Measurements from ENCODE around the gene KYAT1.

Gene KYAT1

DNA sequence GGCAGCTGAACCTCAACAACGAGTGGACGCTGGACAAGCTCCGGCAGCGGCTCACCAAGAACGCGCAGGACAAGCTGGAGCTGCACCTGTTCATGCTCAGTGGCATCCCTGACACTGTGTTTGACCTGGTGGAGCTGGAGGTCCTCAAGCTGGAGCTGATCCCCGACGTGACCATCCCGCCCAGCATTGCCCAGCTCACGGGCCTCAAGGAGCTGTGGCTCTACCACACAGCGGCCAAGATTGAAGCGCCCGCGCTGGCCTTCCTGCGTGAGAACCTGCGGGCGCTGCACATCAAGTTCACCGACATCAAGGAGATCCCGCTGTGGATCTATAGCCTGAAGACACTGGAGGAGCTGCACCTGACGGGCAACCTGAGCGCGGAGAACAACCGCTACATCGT lies 26.6 kb upstream of the KYAT1 start:
- DNase-seq, result no peak
- Histone ChIP-seq H3K9me3 (ENCODE audit: control insufficient read depth, low read length) (no peaks in the 10 kb centered on the region), H3K4me1 (ENCODE audit: control insufficient read depth, insufficient read depth, low read length, poor library complexity, severe bottlenecking) (peaks cover 27% of the 10 kb centered on the region), H3K27me3 (replicated peaks; ENCODE audit: control insufficient read depth, insufficient read depth, low read length, poor library complexity, severe bottlenecking) (no peaks in the 10 kb centered on the region), H3K27ac (ENCODE audit: insufficient read depth, low read length, poor library complexity, severe bottlenecking) (no peak overlapping the region), H3K4me3 (ENCODE audit: insufficient read depth, low read depth, low read length, poor library complexity, severe bottlenecking) (no peak overlapping the region), H3K36me3 (ENCODE audit: control insufficient read depth, insufficient read depth, low read length) (peaks cover 34% of the 10 kb centered on the region)

DNA sequence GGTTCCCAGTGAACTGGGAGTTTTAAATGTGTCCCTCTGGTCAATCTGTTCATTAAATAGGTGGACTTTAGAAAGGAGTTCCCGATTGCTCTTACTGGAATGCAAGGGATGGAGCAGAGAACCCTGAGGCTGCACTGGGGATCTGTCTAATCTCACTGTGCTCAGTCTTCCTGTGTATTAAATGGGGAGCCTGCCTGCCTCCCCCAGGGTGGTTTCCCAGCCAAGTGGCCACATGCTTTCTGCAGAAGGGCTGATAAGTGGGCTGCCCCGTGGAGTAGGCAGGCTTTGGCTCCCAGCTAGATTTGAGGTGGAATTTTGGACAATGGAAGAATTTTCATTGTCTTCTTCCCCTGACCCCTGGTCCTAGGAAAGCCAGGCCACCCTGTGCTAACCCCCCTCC lies 25.0 kb upstream of the KYAT1 start:
- Histone ChIP-seq H3K36me3 (ENCODE audit: control insufficient read depth, insufficient read depth, low read length) (peaks cover 30% of the 10 kb centered on the region), H3K4me1 (ENCODE audit: control insufficient read depth, insufficient read depth, low read length, poor library complexity, severe bottlenecking) (peaks cover 37% of the 10 kb centered on the region), H3K27ac (ENCODE audit: insufficient read depth, low read length, poor library complexity, severe bottlenecking) (no peak overlapping the region), H3K4me3 (ENCODE audit: insufficient read depth, low read depth, low read length, poor library complexity, severe bottlenecking) (no peak overlapping the region), H3K9me3 (ENCODE audit: control insufficient read depth, low read length) (no peaks in the 10 kb centered on the region), H3K27me3 (replicated peaks; ENCODE audit: control insufficient read depth, insufficient read depth, low read length, poor library complexity, severe bottlenecking) (no peaks in the 10 kb centered on the region)
- no peak for DNase-seq

DNA sequence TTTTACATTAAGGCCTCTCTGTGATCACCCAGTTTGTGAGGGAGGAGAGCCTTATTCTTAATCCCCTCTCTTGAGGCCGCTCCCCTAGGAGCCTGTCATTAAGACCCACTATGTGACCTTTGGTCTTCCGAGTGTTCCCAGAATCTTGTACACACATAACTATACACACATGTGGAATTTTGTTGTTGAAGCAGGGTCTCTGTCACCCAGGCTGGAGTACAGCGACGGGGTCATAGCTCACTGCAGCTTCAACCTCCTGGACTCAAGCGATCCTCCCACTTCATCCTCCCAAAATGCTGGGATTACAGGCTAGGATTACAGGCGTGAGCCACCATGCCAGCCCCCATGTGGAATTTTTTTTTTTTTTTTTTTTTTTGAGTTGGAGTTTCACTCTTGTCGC lies 24.2 kb upstream of the KYAT1 start:
- Histone ChIP-seq H3K4me1 (ENCODE audit: control insufficient read depth, insufficient read depth, low read length, poor library complexity, severe bottlenecking) (peaks cover 37% of the 10 kb centered on the region), H3K9me3 (ENCODE audit: control insufficient read depth, low read length) (no peaks in the 10 kb centered on the region), H3K27ac (ENCODE audit: insufficient read depth, low read length, poor library complexity, severe bottlenecking) (no peak overlapping the region), H3K27me3 (replicated peaks; ENCODE audit: control insufficient read depth, insufficient read depth, low read length, poor library complexity, severe bottlenecking) (no peaks in the 10 kb centered on the region), H3K36me3 (ENCODE audit: control insufficient read depth, insufficient read depth, low read length) (peaks cover 30% of the 10 kb centered on the region), H3K4me3 (ENCODE audit: insufficient read depth, low read depth, low read length, poor library complexity, severe bottlenecking) (no peak overlapping the region)
- DNase-seq, result no peak

DNA sequence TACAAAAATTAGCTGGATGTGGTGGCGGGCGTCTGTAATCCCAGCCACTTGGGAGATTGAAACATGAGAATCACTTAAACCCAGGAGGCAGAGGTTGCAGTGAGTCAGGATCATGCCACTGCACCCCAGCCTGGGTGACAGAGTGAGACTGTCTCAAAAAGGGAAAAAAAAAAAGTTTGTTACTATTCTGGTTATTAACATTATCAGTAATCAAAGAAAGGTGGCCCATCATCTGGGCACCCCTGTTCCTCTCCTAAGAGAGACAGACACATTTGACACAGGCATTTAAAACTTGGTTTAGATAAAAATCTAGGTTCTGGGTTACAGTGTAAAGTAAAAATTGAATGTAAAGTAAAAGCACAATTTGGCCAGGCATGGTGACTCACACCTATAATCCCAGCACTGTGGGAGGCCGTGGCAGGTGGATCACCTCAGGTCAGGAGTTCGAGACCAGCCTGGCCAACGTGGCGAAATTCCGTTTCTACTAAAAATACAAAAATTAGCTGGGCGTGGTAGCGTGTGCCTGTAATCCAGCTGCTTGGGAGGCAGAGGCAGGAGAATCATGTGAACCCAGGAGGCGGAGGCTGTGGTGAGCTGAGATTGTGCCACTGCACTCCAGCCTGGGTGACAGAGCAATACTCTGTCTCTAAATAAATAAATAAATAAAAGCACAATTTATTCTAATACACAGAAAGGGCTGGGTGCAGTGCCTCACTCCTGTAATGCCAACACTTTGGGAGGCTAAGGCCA lies 22.3 kb upstream of the KYAT1 start:
- Histone ChIP-seq H3K36me3 (ENCODE audit: control insufficient read depth, insufficient read depth, low read length) (peaks cover 22% of the 10 kb centered on the region), H3K27ac (ENCODE audit: insufficient read depth, low read length, poor library complexity, severe bottlenecking) (peak overlapping the region; percentile 46), H3K27me3 (replicated peaks; ENCODE audit: control insufficient read depth, insufficient read depth, low read length, poor library complexity, severe bottlenecking) (no peaks in the 10 kb centered on the region), H3K4me1 (ENCODE audit: control insufficient read depth, insufficient read depth, low read length, poor library complexity, severe bottlenecking) (peaks cover 55% of the 10 kb centered on the region), H3K9me3 (ENCODE audit: control insufficient read depth, low read length) (no peaks in the 10 kb centered on the region), H3K4me3 (ENCODE audit: insufficient read depth, low read depth, low read length, poor library complexity, severe bottlenecking) (no peak overlapping the region)
- no peak for DNase-seq

DNA sequence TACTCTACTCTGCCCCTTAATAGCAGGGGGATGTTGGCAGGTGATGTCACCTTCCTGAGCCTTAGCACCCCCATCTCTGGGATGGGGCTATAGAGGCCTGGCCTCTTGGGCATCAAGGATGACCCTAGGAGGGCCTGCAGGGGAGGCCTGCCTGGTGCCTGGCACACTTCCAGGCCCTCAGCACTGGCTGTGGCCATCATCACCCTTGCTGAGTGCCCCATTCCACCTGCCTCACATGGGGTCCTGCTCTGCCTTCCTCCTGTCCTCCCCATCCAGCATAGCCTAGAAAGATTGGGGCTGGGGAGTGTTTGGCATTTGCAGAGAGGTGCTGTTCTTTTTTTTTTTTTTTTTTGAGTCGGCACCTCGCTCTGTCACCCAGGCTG lies 21.3 kb upstream of the KYAT1 start:
- Histone ChIP-seq H3K27ac (ENCODE audit: insufficient read depth, low read length, poor library complexity, severe bottlenecking) (peak overlapping the region; percentile 82), H3K4me3 (ENCODE audit: insufficient read depth, low read depth, low read length, poor library complexity, severe bottlenecking) (peak overlapping the region; percentile 48), H3K36me3 (ENCODE audit: control insufficient read depth, insufficient read depth, low read length) (peaks cover 12% of the 10 kb centered on the region), H3K27me3 (replicated peaks; ENCODE audit: control insufficient read depth, insufficient read depth, low read length, poor library complexity, severe bottlenecking) (no peaks in the 10 kb centered on the region), H3K4me1 (ENCODE audit: control insufficient read depth, insufficient read depth, low read length, poor library complexity, severe bottlenecking) (peaks cover 65% of the 10 kb centered on the region), H3K9me3 (ENCODE audit: control insufficient read depth, low read length) (no peaks in the 10 kb centered on the region)
- no peak for DNase-seq

DNA sequence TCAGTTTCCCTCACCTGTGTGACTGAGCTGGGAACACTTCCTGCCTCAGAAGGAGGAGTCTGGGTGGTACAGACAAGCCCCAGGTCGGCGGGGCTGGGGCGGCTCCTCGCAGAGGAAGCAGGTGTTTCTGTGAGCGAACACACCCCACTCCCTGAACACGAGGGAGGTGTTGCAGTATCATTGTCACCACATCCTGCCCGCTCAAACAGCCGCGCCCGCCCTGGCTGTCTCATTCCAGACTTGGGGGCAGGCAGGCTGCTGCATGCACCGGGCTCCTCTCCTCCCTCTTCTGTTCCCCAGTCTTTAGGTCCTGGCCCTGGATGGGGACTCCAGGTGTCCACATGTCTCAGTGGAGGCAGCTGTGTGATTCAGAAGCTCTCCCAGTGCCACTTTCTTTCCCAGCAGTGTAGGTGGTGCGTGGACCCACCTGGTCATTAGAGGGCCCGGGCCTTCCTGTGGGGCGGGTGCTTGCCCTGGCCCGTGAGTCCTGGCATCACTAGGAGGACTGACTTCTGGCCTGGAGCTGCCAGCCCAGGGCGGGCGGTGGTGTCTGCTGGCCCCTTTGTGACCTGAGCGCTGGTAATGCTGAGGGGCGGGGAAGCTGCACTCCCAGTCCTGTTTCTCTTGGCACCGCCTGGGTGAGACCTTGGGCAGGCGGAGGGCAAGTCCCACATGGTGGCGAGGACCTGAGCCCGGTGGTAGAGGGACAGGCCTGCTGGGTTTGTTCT lies 20.8 kb upstream of the KYAT1 start:
- Histone ChIP-seq H3K27ac (ENCODE audit: insufficient read depth, low read length, poor library complexity, severe bottlenecking) (peak overlapping the region; percentile 82), H3K36me3 (ENCODE audit: control insufficient read depth, insufficient read depth, low read length) (peaks cover 7% of the 10 kb centered on the region), H3K4me1 (ENCODE audit: control insufficient read depth, insufficient read depth, low read length, poor library complexity, severe bottlenecking) (peaks cover 70% of the 10 kb centered on the region), H3K9me3 (ENCODE audit: control insufficient read depth, low read length) (no peaks in the 10 kb centered on the region), H3K4me3 (ENCODE audit: insufficient read depth, low read depth, low read length, poor library complexity, severe bottlenecking) (peak overlapping the region; percentile 48), H3K27me3 (replicated peaks; ENCODE audit: control insufficient read depth, insufficient read depth, low read length, poor library complexity, severe bottlenecking) (no peaks in the 10 kb centered on the region)
- peak; percentile 71 to 76 (median 73) for DNase-seq

DNA sequence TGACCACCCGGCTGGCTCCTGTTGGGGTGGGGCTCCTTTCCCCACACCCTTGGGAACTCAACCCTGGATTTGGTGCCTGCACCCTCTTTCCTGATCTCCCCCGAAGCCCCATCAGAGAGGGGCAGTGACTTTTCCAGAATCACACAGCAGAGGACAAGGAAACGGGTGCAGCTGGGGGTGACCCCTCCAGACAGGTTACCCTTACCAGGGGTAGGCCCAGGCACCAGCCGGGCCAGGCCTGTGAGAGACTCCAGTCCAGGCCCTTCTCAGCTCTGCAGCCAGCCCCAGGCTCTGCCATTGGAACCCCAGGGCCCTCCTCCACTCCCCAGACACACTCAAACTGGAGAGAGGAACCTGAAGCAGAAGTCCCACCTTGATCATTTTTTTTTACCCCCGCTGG lies 20.1 kb upstream of the KYAT1 start:
- peak overlapping the region; percentile 82 for H3K27ac ChIP-seq (ENCODE audit: insufficient read depth, low read length, poor library complexity, severe bottlenecking)

DNA sequence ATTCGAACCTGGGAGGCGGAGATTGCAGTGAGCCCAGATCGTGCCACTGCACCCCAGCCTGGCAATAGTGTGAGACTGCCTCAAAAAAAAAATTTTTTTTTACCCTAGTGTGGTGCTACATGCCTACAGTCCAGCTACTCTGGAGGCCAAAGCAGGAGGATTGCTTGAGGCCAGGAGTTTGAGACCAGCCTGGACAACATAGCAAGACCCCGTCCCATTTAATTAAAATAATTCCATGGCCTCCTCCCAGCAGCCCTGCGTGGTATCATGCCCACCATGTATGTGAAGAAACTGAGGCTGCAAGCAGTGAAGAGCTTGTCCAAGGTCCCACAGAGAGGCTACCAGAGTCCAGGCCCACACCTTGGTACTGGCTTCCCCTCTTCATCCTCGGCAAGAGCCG lies 19.6 kb upstream of the KYAT1 start:
- Histone ChIP-seq H3K27ac (ENCODE audit: insufficient read depth, low read length, poor library complexity, severe bottlenecking) (peak overlapping the region; percentile 82), H3K27me3 (replicated peaks; ENCODE audit: control insufficient read depth, insufficient read depth, low read length, poor library complexity, severe bottlenecking) (no peaks in the 10 kb centered on the region), H3K36me3 (ENCODE audit: control insufficient read depth, insufficient read depth, low read length) (no peaks in the 10 kb centered on the region), H3K4me1 (ENCODE audit: control insufficient read depth, insufficient read depth, low read length, poor library complexity, severe bottlenecking) (peaks cover 72% of the 10 kb centered on the region), H3K9me3 (ENCODE audit: control insufficient read depth, low read length) (no peaks in the 10 kb centered on the region), H3K4me3 (ENCODE audit: insufficient read depth, low read depth, low read length, poor library complexity, severe bottlenecking) (no peak overlapping the region)
- no peak for DNase-seq

More for the DNA sequence above, 20.1 kb upstream of the KYAT1 start:
- Histone ChIP-seq H3K4me3 (ENCODE audit: insufficient read depth, low read depth, low read length, poor library complexity, severe bottlenecking) (no peak overlapping the region), H3K9me3 (ENCODE audit: control insufficient read depth, low read length) (no peaks in the 10 kb centered on the region), H3K4me1 (ENCODE audit: control insufficient read depth, insufficient read depth, low read length, poor library complexity, severe bottlenecking) (peaks cover 75% of the 10 kb centered on the region), H3K27me3 (replicated peaks; ENCODE audit: control insufficient read depth, insufficient read depth, low read length, poor library complexity, severe bottlenecking) (no peaks in the 10 kb centered on the region), H3K36me3 (ENCODE audit: control insufficient read depth, insufficient read depth, low read length) (peaks cover 2% of the 10 kb centered on the region)
- no peak for DNase-seq

DNA sequence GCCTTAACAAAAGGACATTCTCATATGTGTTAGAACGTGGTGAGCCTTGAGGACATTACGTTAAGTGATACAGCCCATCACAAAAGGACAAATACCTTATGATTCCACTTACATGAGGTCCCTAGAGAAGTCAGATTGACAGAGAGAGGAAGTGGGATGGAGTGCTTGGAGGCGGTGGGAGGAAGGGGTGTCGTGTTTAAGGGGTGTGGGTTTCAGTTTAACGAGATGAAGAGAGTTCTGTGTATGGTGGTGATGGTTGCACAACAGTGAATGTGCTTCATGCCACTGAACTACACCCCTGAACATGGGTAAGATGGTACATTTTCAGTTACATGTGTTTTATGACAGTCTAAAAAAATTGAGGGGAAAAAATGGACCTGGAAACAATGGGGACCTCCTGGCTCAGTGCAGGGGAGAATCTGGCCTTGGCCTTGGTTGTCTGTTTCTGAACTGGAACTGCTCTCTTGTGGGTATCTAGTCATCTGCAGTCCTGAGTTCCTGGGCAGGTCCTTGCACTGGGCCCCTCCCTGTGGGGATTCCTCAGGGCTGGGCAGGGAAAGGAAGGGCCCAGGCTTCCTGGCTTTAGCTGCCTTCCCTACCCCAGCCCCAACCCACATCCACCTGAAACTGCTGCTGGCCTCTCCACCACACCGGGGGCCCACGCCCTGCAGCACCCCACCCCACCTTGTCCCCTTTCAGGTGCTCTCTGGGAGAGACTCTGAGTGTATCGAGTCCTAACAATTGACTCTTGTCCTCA lies 18.0 kb upstream of the KYAT1 start:
- peak overlapping the region; percentile 63 for H3K27ac ChIP-seq (ENCODE audit: insufficient read depth, low read length, poor library complexity, severe bottlenecking)
- H3K27me3 ChIP-seq (replicated peaks; ENCODE audit: control insufficient read depth, insufficient read depth, low read length, poor library complexity, severe bottlenecking), result no peaks in the 10 kb centered on the region
- no peaks in the 10 kb centered on the region for H3K9me3 ChIP-seq (ENCODE audit: control insufficient read depth, low read length)
- H3K36me3 ChIP-seq (ENCODE audit: control insufficient read depth, insufficient read depth, low read length), result peaks cover 6% of the 10 kb centered on the region
- peaks cover 82% of the 10 kb centered on the region for H3K4me1 ChIP-seq (ENCODE audit: control insufficient read depth, insufficient read depth, low read length, poor library complexity, severe bottlenecking)
- peak overlapping the region; percentile 16 for H3K4me3 ChIP-seq (ENCODE audit: insufficient read depth, low read depth, low read length, poor library complexity, severe bottlenecking)
- DNase-seq, result no peak
